Endothelial cell (in vitro differentiated cells): Measurements from ENCODE around the gene RFESD. TPM values are rescaled to one million over a fixed set of nuclear protein-coding genes. Genes with fewer than 3 reads are reported as not detected.

ENCODE experiments used
- DNase-seq: peaks from one replicate; pipeline ENCODE4 v3.0.0; 2021; ENCODE audit warnings: low spot score
- H3K27ac Mint-ChIP-seq: one replicate; pipeline ENCODE4 v1.8.0; 2021; ENCODE audit warnings: mixed read lengths, inconsistent platforms; ENCODE audit not compliant: unreplicated experiment
- H3K27me3 Mint-ChIP-seq: one replicate; pipeline ENCODE4 v1.8.0; 2021; ENCODE audit warnings: mild to moderate bottlenecking, moderate library complexity, mixed read lengths, inconsistent platforms; ENCODE audit not compliant: unreplicated experiment
- H3K36me3 Mint-ChIP-seq: one replicate; pipeline ENCODE4 v1.8.0; 2021; ENCODE audit warnings: mild to moderate bottlenecking, low read depth, mixed read lengths, inconsistent platforms; ENCODE audit not compliant: unreplicated experiment
- H3K4me1 Mint-ChIP-seq: one replicate; pipeline ENCODE4 v1.8.0; 2021; ENCODE audit warnings: mild to moderate bottlenecking, mixed read lengths, inconsistent platforms; ENCODE audit not compliant: unreplicated experiment
- H3K4me3 Mint-ChIP-seq: one replicate; pipeline ENCODE4 v1.8.0; 2021; ENCODE audit warnings: mild to moderate bottlenecking, mixed read lengths, inconsistent platforms; ENCODE audit not compliant: unreplicated experiment
- H3K9me3 Mint-ChIP-seq: one replicate; pipeline ENCODE4 v1.8.0; 2021; ENCODE audit warnings: mixed read lengths, inconsistent platforms; ENCODE audit not compliant: unreplicated experiment
- total RNA-seq: library from RNA; stranded (reverse); fragmentation: NEBNext Ultra II Directional; extraction: Animal tissue kit (Norgen Biotek cat#: 25700); gene quantifications from one replicate; pipeline ENCODE4 v1.2.1, GENCODE V29; 2021; ENCODE audit not compliant: unreplicated experiment
- TF ChIP-seq, protein P1 (sequence below): fragments of 200-600 bp; sonication (generic); IDR thresholded peaks from one replicate; pipeline ENCODE4 v1.5.0; 2021; ENCODE audit warnings: antibody characterized with exemption; ENCODE audit not compliant: unreplicated experiment

Gene RFESD
- total RNA-seq, 1 donor from 2014 or later, result 0.97 TPM

DNA sequence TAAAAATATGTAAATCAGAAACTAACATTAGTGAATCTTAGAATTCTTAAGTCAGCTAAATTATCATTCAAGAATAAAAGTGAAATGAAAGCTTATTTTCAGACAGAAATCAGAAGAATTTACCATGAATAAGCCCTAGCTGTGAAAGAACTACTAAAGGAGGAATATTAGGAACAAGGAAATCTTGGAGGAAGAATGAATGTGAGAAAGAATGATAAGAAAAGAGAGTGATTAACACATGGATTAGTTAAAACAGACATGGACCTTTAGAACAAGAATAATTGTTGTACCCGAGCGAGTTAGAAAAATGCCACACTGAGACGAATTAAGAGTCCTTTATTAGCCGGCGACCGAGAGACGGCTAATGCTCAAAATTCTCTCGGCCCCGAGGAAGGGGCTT lies 60.5 kb downstream of the RFESD start:
- Mint-ChIP-seq H3K4me3 (no peak overlapping the region), H3K36me3 (no peaks in the 10 kb centered on the region), H3K4me1 (no peaks in the 10 kb centered on the region), H3K27ac (no peak overlapping the region), H3K27me3 (no peaks in the 10 kb centered on the region), H3K9me3 (no peaks in the 10 kb centered on the region)
- TF ChIP-seq, protein P1, sequence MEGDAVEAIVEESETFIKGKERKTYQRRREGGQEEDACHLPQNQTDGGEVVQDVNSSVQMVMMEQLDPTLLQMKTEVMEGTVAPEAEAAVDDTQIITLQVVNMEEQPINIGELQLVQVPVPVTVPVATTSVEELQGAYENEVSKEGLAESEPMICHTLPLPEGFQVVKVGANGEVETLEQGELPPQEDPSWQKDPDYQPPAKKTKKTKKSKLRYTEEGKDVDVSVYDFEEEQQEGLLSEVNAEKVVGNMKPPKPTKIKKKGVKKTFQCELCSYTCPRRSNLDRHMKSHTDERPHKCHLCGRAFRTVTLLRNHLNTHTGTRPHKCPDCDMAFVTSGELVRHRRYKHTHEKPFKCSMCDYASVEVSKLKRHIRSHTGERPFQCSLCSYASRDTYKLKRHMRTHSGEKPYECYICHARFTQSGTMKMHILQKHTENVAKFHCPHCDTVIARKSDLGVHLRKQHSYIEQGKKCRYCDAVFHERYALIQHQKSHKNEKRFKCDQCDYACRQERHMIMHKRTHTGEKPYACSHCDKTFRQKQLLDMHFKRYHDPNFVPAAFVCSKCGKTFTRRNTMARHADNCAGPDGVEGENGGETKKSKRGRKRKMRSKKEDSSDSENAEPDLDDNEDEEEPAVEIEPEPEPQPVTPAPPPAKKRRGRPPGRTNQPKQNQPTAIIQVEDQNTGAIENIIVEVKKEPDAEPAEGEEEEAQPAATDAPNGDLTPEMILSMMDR, result no peak
- DNase-seq, result no peak

Other genes starting within 250 kb of the RFESD start
- gene SKIC3, start 91.8 kb upstream of the RFESD start, total RNA-seq, result 80.4 TPM
- 5.5 TPM for gene ARSK, start 91.7 kb upstream of the RFESD start, total RNA-seq
- gene GPR150, start 26.7 kb upstream of the RFESD start, total RNA-seq, result not detected
- gene SPATA9, start 36.2 kb downstream of the RFESD start, total RNA-seq, result 0.33 TPM
- gene RHOBTB3, start 84.6 kb downstream of the RFESD start, total RNA-seq, result 22.8 TPM
- gene GLRX, start 175.9 kb downstream of the RFESD start, total RNA-seq, result 27.5 TPM